ENCODE data around the gene SFMBT2. TPM values are rescaled to one million over a fixed set of nuclear protein-coding genes. Genes with fewer than 3 reads are reported as not detected.

Gene SFMBT2
- total RNA-seq, 1 donor from 2014 or later, result 18.7 TPM

GRCh38 chr10:7308826-7309225 lies 102.0 kb downstream of the SFMBT2 start:
- no peak for ATAC-seq (ENCODE audit: low read depth)
- CTCF ChIA-PET, result no interaction called here

GRCh38 chr10:7306616-7307015 lies 104.2 kb downstream of the SFMBT2 start:
- ATAC-seq (ENCODE audit: low read depth) (no peak), DNase-seq (no peak)
- ChIA-PET CTCF (no interaction called here), POLR2A (interaction anchor here (0.5 kb wide), 1 partner anchor 381 kb away, joined by 5 read pairs; no protein-coding TSS in a partner anchor)
- peaks cover 7% of the 10 kb centered on the region for H3K36me3 Mint-ChIP-seq (ENCODE audit: low read depth)
- peaks cover 55% of the 10 kb centered on the region for H3K4me1 Mint-ChIP-seq
- H3K27ac Mint-ChIP-seq, result peak overlapping the region; percentile 84
- no peaks in the 10 kb centered on the region for H3K27me3 Mint-ChIP-seq
- intact Hi-C loops (cut with micrococcal nuclease), result loop anchor here (1.0 to 5.0 kb wide), 2 partner anchors 12 to 81 kb away; no protein-coding TSS in a partner anchor
- no peak for TF ChIP-seq CTCF (IDR thresholded peaks at IDR 0.05)
- H3K4me3 Mint-ChIP-seq, result peak overlapping the region; percentile 72
- H3K9me3 Mint-ChIP-seq, result peaks cover 5% of the 10 kb centered on the region

More at GRCh38 chr10:7308826-7309225, 102.0 kb downstream of the SFMBT2 start:
- H3K27ac Mint-ChIP-seq, result peak overlapping the region; percentile 46
- H3K4me1 Mint-ChIP-seq, result peaks cover 43% of the 10 kb centered on the region
- H3K27me3 Mint-ChIP-seq, result no peaks in the 10 kb centered on the region
- POLR2A ChIA-PET, result no interaction called here
- peaks cover 7% of the 10 kb centered on the region for H3K36me3 Mint-ChIP-seq (ENCODE audit: low read depth)
- no peak overlapping the region for H3K4me3 Mint-ChIP-seq
- no peak for DNase-seq
- TF ChIP-seq CTCF (IDR thresholded peaks at IDR 0.05), result no peak
- H3K9me3 Mint-ChIP-seq, result peaks cover 5% of the 10 kb centered on the region
- intact Hi-C loops (cut with micrococcal nuclease), result loop anchor here (5.0 kb wide), 1 partner anchor 78 kb away; no protein-coding TSS in a partner anchor

GRCh38 chr10:7306147-7306546 lies 104.7 kb downstream of the SFMBT2 start:
- DNase-seq (no peak), ATAC-seq (ENCODE audit: low read depth) (peak; percentile 83)
- no peak for TF ChIP-seq CTCF (IDR thresholded peaks at IDR 0.05)
- no peaks in the 10 kb centered on the region for H3K27me3 Mint-ChIP-seq
- peak overlapping the region; percentile 72 for H3K4me3 Mint-ChIP-seq
- H3K27ac Mint-ChIP-seq, result peak overlapping the region; percentile 84
- H3K9me3 Mint-ChIP-seq, result peaks cover 5% of the 10 kb centered on the region
- ChIA-PET POLR2A (no interaction called here), CTCF (no interaction called here)
- intact Hi-C loops (cut with micrococcal nuclease), result loop anchor here (5.0 kb wide), 1 partner anchor 81 kb away; no protein-coding TSS in a partner anchor
- peaks cover 56% of the 10 kb centered on the region for H3K4me1 Mint-ChIP-seq
- H3K36me3 Mint-ChIP-seq (ENCODE audit: low read depth), result peaks cover 7% of the 10 kb centered on the region

- H3K4me3 Mint-ChIP-seq, result no peak overlapping the region
- ATAC-seq (ENCODE audit: low read depth) (no peak), DNase-seq (no peak)
- POLR2A ChIA-PET, result no interaction called here
- peak overlapping the region; percentile 84 for H3K27ac Mint-ChIP-seq
- no peaks in the 10 kb centered on the region for H3K27me3 Mint-ChIP-seq
- H3K9me3 Mint-ChIP-seq, result peaks cover 5% of the 10 kb centered on the region
- no peak for TF ChIP-seq CTCF (IDR thresholded peaks at IDR 0.05)
- CTCF ChIA-PET, result no interaction called here
- peaks cover 7% of the 10 kb centered on the region for H3K36me3 Mint-ChIP-seq (ENCODE audit: low read depth)
- peaks cover 63% of the 10 kb centered on the region for H3K4me1 Mint-ChIP-seq
- intact Hi-C loops (cut with micrococcal nuclease), result loop anchor here (5.0 kb wide), 1 partner anchor 82 kb away; no protein-coding TSS in a partner anchor
Observed at GRCh38 chr10:7305053-7305452, 105.8 kb downstream of the SFMBT2 start.

- ChIA-PET CTCF (no interaction called here), POLR2A (no interaction called here)
- DNase-seq (no peak), ATAC-seq (ENCODE audit: low read depth) (peak; percentile 48)
- Mint-ChIP-seq H3K27me3 (no peaks in the 10 kb centered on the region), H3K27ac (peak overlapping the region; percentile 84), H3K4me3 (no peak overlapping the region), H3K4me1 (peaks cover 66% of the 10 kb centered on the region), H3K36me3 (ENCODE audit: low read depth) (peaks cover 7% of the 10 kb centered on the region), H3K9me3 (peaks cover 8% of the 10 kb centered on the region)
- intact Hi-C loops (cut with micrococcal nuclease), result no loop called here
- no peak for TF ChIP-seq CTCF (IDR thresholded peaks at IDR 0.05)
Observed at GRCh38 chr10:7304110-7304509, 106.7 kb downstream of the SFMBT2 start.

Measured in activated B cell treated with CpG ODN at 0.5 μM for 24 hours (primary cell).